ENCODE measurements around the gene TAGLN.

TAGLN gene

DNA sequence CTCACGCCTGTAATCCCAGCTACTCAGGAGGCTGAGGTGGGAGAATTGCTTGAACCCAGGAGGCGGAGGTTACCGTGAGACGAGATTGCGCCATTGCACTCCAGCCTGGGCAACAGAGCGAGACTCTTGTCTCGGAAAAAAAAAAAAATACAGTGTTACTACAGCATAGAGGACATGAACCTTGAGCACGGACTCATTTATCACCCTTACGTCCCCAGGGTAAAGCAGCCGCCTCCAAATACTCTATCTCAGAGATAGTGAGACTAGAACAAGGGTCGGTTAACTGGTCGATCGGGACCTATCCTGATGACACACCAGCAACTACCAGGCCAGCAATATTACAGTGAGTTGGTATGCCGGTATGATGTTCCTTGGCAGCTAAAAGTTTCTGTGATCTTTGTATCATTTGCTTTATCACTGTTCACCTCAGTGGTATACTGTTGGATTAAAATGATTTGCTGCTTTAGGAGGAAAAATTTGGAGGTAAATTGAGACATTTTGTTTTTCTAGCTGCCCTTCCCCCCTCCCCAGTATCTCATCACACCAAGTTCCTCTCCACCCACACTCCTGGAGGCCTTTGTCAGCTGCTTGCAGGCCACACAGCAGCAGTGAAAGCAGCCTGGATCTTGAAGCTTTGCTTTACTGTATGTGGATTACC is 27.6 kb upstream of the TAGLN start:
- Histone ChIP-seq H3K4me3 (ENCODE audit: insufficient read depth, low read depth, low read length, poor library complexity, severe bottlenecking) (no peak overlapping the region), H3K27me3 (replicated peaks; ENCODE audit: control insufficient read depth, insufficient read depth, low read length, poor library complexity, severe bottlenecking) (no peaks in the 10 kb centered on the region), H3K36me3 (ENCODE audit: control insufficient read depth, insufficient read depth, low read length) (peaks cover 8% of the 10 kb centered on the region), H3K4me1 (ENCODE audit: control insufficient read depth, insufficient read depth, low read length, poor library complexity, severe bottlenecking) (no peaks in the 10 kb centered on the region), H3K9me3 (ENCODE audit: control insufficient read depth, low read length) (no peaks in the 10 kb centered on the region), H3K27ac (ENCODE audit: insufficient read depth, low read length, poor library complexity, severe bottlenecking) (no peak overlapping the region)
- DNase-seq: no peak

DNA sequence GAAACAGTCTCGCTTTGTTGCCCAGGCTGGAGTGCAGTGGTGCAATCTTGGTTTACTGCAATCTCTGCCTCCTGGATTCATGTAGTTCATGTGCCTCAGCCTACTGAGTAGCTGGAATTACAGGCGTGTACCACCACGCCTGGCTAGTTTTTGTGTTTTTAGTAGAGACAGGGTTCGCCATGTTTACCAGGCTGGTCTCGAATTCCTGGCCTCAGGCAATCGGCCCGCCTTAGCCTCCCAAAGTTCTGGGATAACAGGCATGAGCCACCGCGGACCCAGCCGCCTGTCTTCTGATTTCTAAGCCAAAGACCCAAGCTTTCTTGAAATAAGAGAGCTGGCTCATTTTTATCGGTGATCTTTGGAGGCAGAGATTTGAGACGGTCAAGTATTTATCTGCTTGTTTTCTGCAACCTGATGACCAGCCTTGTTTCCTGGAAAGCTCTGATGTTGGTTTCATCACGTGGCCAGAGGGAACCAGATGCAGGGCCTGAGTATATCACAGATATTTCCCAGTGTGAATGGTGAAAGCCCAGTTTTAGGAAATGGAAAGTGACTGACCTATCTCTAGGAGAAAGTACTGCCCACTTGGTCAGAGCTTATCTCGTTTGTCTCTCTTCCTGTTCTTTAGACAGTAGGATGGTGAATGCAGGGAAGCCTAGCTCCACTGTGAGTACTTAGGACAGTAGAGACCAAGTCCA is 26.3 kb upstream of the TAGLN start:
- H3K9me3 ChIP-seq (ENCODE audit: control insufficient read depth, low read length): no peaks in the 10 kb centered on the region
- peaks cover under 1% of the 10 kb centered on the region for H3K4me1 ChIP-seq (ENCODE audit: control insufficient read depth, insufficient read depth, low read length, poor library complexity, severe bottlenecking)
- no peak for DNase-seq
- H3K27me3 ChIP-seq (replicated peaks; ENCODE audit: control insufficient read depth, insufficient read depth, low read length, poor library complexity, severe bottlenecking): no peaks in the 10 kb centered on the region
- no peak overlapping the region for H3K4me3 ChIP-seq (ENCODE audit: insufficient read depth, low read depth, low read length, poor library complexity, severe bottlenecking)
- no peak overlapping the region for H3K27ac ChIP-seq (ENCODE audit: insufficient read depth, low read length, poor library complexity, severe bottlenecking)
- H3K36me3 ChIP-seq (ENCODE audit: control insufficient read depth, insufficient read depth, low read length): peaks cover 2% of the 10 kb centered on the region

GRCh38 chr11:117175104-117175503 is 24.1 kb upstream of the TAGLN start:
- H3K27me3 ChIP-seq (replicated peaks; ENCODE audit: control insufficient read depth, insufficient read depth, low read length, poor library complexity, severe bottlenecking): no peaks in the 10 kb centered on the region

GRCh38 chr11:117175781-117176180 is 23.4 kb upstream of the TAGLN start:
- H3K4me1 ChIP-seq (ENCODE audit: control insufficient read depth, insufficient read depth, low read length, poor library complexity, severe bottlenecking): peaks cover 20% of the 10 kb centered on the region
- H3K4me3 ChIP-seq (ENCODE audit: insufficient read depth, low read depth, low read length, poor library complexity, severe bottlenecking): no peak overlapping the region
- no peaks in the 10 kb centered on the region for H3K9me3 ChIP-seq (ENCODE audit: control insufficient read depth, low read length)
- DNase-seq: no peak
- no peaks in the 10 kb centered on the region for H3K36me3 ChIP-seq (ENCODE audit: control insufficient read depth, insufficient read depth, low read length)
- H3K27ac ChIP-seq (ENCODE audit: insufficient read depth, low read length, poor library complexity, severe bottlenecking): no peak overlapping the region
- H3K27me3 ChIP-seq (replicated peaks; ENCODE audit: control insufficient read depth, insufficient read depth, low read length, poor library complexity, severe bottlenecking): no peaks in the 10 kb centered on the region

More at GRCh38 chr11:117175104-117175503, 24.1 kb upstream of the TAGLN start:
- H3K4me3 ChIP-seq (ENCODE audit: insufficient read depth, low read depth, low read length, poor library complexity, severe bottlenecking): no peak overlapping the region
- DNase-seq: no peak
- H3K36me3 ChIP-seq (ENCODE audit: control insufficient read depth, insufficient read depth, low read length): no peaks in the 10 kb centered on the region
- H3K9me3 ChIP-seq (ENCODE audit: control insufficient read depth, low read length): no peaks in the 10 kb centered on the region
- peaks cover 15% of the 10 kb centered on the region for H3K4me1 ChIP-seq (ENCODE audit: control insufficient read depth, insufficient read depth, low read length, poor library complexity, severe bottlenecking)
- no peak overlapping the region for H3K27ac ChIP-seq (ENCODE audit: insufficient read depth, low read length, poor library complexity, severe bottlenecking)

DNA sequence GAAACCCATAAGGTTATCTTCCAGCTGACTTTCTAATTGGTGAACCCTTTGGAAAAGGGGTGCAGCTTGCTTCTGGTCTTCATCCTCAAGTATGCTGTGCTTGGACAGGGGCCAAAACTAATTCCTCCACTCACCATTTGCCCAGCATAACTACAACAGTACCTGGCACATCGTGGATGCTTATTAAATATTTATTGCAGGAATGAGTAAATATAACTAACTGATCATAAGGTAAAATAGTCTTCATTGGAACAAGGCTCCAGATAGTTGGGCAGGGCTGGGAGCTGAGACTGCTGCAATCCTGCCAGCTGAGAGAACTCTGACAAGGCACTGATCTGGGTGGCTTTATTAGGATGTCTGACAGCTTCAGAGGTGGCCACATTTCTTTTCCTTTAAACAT is 23.0 kb upstream of the TAGLN start:
- peaks cover 24% of the 10 kb centered on the region for H3K4me1 ChIP-seq (ENCODE audit: control insufficient read depth, insufficient read depth, low read length, poor library complexity, severe bottlenecking)
- no peaks in the 10 kb centered on the region for H3K27me3 ChIP-seq (replicated peaks; ENCODE audit: control insufficient read depth, insufficient read depth, low read length, poor library complexity, severe bottlenecking)
- H3K4me3 ChIP-seq (ENCODE audit: insufficient read depth, low read depth, low read length, poor library complexity, severe bottlenecking): no peak overlapping the region
- H3K9me3 ChIP-seq (ENCODE audit: control insufficient read depth, low read length): no peaks in the 10 kb centered on the region
- no peak for DNase-seq
- H3K27ac ChIP-seq (ENCODE audit: insufficient read depth, low read length, poor library complexity, severe bottlenecking): no peak overlapping the region
- no peaks in the 10 kb centered on the region for H3K36me3 ChIP-seq (ENCODE audit: control insufficient read depth, insufficient read depth, low read length)

DNA sequence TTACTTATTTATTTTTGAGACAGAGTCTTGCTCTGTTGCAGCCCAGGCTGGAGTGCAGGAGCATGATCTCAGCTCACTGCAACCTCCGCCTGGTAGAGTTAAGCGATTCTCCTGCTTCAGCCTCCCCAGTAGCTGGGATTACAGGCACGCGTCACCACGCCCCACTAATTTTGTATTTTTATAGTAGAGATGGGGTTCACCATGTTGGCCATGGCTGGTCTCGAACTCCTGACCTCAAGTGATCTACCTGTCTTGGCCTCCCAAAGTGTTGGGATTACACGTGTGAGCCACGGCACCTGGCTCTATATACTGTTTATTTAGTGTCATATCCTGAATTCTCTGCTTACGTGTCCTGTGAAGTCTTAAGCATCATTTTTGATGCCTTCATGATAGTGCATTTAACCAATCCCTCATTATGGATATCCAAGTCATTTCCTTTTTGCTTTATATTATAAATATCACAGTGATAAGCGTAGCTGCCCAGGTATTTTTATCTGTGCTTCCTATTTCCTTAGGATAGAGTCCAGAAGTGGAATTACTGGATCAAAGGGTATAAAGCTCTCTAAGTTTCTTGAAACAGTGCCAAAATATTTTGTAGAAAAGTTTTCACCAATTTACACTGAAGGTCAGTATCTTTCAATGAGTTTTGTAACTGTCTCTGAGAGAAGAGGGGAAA is 21.5 kb upstream of the TAGLN start:
- no peaks in the 10 kb centered on the region for H3K27me3 ChIP-seq (replicated peaks; ENCODE audit: control insufficient read depth, insufficient read depth, low read length, poor library complexity, severe bottlenecking)
- no peaks in the 10 kb centered on the region for H3K36me3 ChIP-seq (ENCODE audit: control insufficient read depth, insufficient read depth, low read length)
- no peaks in the 10 kb centered on the region for H3K9me3 ChIP-seq (ENCODE audit: control insufficient read depth, low read length)
- DNase-seq: no peak
- H3K4me1 ChIP-seq (ENCODE audit: control insufficient read depth, insufficient read depth, low read length, poor library complexity, severe bottlenecking): peaks cover 26% of the 10 kb centered on the region
- H3K27ac ChIP-seq (ENCODE audit: insufficient read depth, low read length, poor library complexity, severe bottlenecking): no peak overlapping the region
- H3K4me3 ChIP-seq (ENCODE audit: insufficient read depth, low read depth, low read length, poor library complexity, severe bottlenecking): peak overlapping the region; percentile 92

- DNase-seq: peak; percentile 72 to 80 (median 78)
- Histone ChIP-seq H3K4me3 (ENCODE audit: insufficient read depth, low read depth, low read length, poor library complexity, severe bottlenecking) (peak within 1 kb of the TSS; percentile 92), H3K4me1 (ENCODE audit: control insufficient read depth, insufficient read depth, low read length, poor library complexity, severe bottlenecking) (peaks cover 26% of the 10 kb centered on the region), H3K27me3 (replicated peaks; ENCODE audit: control insufficient read depth, insufficient read depth, low read length, poor library complexity, severe bottlenecking) (no peaks in the 10 kb centered on the region), H3K9me3 (ENCODE audit: control insufficient read depth, low read length) (no peaks in the 10 kb centered on the region), H3K36me3 (ENCODE audit: control insufficient read depth, insufficient read depth, low read length) (no peaks in the 10 kb centered on the region), H3K27ac (ENCODE audit: insufficient read depth, low read length, poor library complexity, severe bottlenecking) (peak within 1 kb of the TSS; percentile 83)
Measured at GRCh38 chr11:117178210-117179034, 20.7 kb upstream of the TAGLN start, which contains the start of gene SIDT2. SIDT2 (plus strand) TSS chr11:117178743; CDS start chr11:117179264, 521 bp downstream.

DNA sequence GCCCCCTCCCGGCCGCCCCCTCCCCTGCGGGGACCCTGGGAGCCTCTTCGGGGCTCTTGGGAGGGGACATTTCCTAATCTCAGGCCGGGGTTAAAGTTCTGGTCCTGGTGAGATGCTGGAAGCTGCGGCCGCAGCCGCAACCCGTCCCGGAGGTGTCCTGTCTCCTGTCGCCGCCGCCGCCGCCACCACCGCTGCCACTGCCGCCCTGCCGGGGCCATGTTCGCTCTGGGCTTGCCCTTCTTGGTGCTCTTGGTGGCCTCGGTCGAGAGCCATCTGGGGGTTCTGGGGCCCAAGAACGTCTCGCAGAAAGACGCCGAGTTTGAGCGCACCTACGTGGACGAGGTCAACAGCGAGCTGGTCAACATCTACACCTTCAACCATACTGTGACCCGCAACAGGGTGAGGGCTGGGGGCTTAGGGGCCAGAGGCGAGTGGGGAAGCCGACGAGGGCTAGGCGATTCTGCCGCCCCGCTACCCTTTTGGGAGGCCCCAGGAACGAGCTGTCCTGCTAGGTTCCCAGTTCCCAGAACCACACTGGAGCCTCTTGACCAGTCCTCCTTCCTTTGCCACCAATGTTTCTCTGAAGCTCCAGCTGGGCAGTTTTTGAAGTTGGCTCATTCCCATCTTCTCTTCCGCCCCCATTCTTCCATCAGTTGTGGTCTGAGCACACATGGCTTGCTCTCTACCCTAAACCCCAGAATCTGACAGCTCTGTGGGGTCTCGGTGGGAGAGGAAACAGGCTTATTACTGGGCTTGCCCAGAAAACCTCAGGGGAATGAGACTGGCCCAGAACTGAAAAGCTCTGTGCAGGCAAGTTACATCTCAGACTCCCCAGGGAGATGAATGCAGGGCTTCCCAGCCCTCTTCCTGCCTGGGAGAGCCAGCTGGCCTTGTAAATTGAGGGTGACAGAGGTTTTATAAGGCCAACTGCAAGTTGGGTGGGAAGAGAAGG is 19.8 kb upstream of the TAGLN start:
- Histone ChIP-seq H3K27me3 (replicated peaks; ENCODE audit: control insufficient read depth, insufficient read depth, low read length, poor library complexity, severe bottlenecking) (no peaks in the 10 kb centered on the region), H3K27ac (ENCODE audit: insufficient read depth, low read length, poor library complexity, severe bottlenecking) (peak overlapping the region; percentile 83), H3K4me1 (ENCODE audit: control insufficient read depth, insufficient read depth, low read length, poor library complexity, severe bottlenecking) (peaks cover 26% of the 10 kb centered on the region), H3K9me3 (ENCODE audit: control insufficient read depth, low read length) (no peaks in the 10 kb centered on the region), H3K4me3 (ENCODE audit: insufficient read depth, low read depth, low read length, poor library complexity, severe bottlenecking) (peak overlapping the region; percentile 92), H3K36me3 (ENCODE audit: control insufficient read depth, insufficient read depth, low read length) (no peaks in the 10 kb centered on the region)
- DNase-seq: peak; percentile 26 to 30 (median 26)

DNA sequence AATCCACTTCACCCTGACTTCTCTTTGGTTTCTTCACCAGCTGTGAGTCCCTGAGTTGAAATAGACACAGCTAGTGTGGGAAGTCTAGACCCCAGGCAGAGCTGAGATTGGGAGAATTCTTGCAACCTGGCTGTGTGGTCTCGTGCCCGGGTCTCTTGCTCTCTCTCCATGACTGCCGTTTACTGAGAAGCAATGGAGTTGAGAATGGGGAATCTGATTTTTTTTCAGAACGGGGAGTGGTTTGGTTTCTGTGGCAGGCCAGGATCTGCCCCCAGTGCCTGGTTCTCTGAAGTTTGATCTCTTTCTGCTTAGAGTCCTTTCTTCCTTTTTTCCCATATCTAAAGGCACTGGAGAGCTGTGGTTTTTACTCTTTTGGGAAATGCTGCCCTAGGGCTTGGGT is 19.1 kb upstream of the TAGLN start:
- H3K4me3 ChIP-seq (ENCODE audit: insufficient read depth, low read depth, low read length, poor library complexity, severe bottlenecking): peak overlapping the region; percentile 7
- DNase-seq: no peak

More for the DNA sequence above, 19.1 kb upstream of the TAGLN start:
- Histone ChIP-seq H3K4me1 (ENCODE audit: control insufficient read depth, insufficient read depth, low read length, poor library complexity, severe bottlenecking) (peaks cover 26% of the 10 kb centered on the region), H3K27ac (ENCODE audit: insufficient read depth, low read length, poor library complexity, severe bottlenecking) (no peak overlapping the region), H3K36me3 (ENCODE audit: control insufficient read depth, insufficient read depth, low read length) (no peaks in the 10 kb centered on the region), H3K9me3 (ENCODE audit: control insufficient read depth, low read length) (no peaks in the 10 kb centered on the region), H3K27me3 (replicated peaks; ENCODE audit: control insufficient read depth, insufficient read depth, low read length, poor library complexity, severe bottlenecking) (no peaks in the 10 kb centered on the region)

Measured in effector memory CD4-positive, alpha-beta T cell (primary cell).